Brain microvascular endothelial cell (primary cell): Measurements from ENCODE around the gene SGSM1.

ENCODE experiments used
- DNase-seq: peaks from one replicate; pipeline ENCODE4 v3.0.0-alpha.2; 2020
- H3K27ac ChIP-seq: fragments of 250-450 bp; sonication (Bioruptor Pico); 2 replicates; pipeline ENCODE4 v1.5.1; 2020; ENCODE audit warnings: mild to moderate bottlenecking, moderate library complexity
- H3K27me3 ChIP-seq: fragments of 250-450 bp; sonication (Bioruptor Pico); replicated peaks from 2 replicates; pipeline ENCODE4 v1.5.1; 2020; ENCODE audit warnings: mild to moderate bottlenecking
- H3K36me3 ChIP-seq: fragments of 250-450 bp; sonication (Bioruptor Pico); replicated peaks from 2 replicates; pipeline ENCODE4 v1.5.1; 2020; ENCODE audit warnings: mild to moderate bottlenecking
- H3K4me3 ChIP-seq: 2 replicates; pipeline ENCODE4 v1.5.1; 2011; ENCODE audit warnings: low read depth, mild to moderate bottlenecking, control low read depth, low read length, moderate library complexity
- CTCF ChIP-seq: IDR thresholded peaks from 2 replicates; pipeline ENCODE4 v1.5.1; 2011; ENCODE audit warnings: low read depth, mild to moderate bottlenecking, moderate library complexity, low read length, control low read depth, inconsistent platforms; ENCODE audit errors: missing control alignments
- in situ Hi-C: cut with HindIII; loops from 2 replicates; pipeline ENCODE4 v1.10.0; 2017; ENCODE audit warnings: low sequenced_read_pairs, low pct_ligation_motif_present

SGSM1 gene

GRCh38 chr22:24819911-24820461 lies 14.0 kb downstream of the SGSM1 start:
- Histone ChIP-seq H3K4me3 (no peak overlapping the region), H3K27me3 (no peaks in the 10 kb centered on the region), H3K27ac (no peak overlapping the region), H3K36me3 (no peaks in the 10 kb centered on the region)
- no peak for DNase-seq
- no peak for TF ChIP-seq CTCF
- in situ Hi-C loops: no loop called here

GRCh38 chr22:24822471-24822870 lies 16.5 kb downstream of the SGSM1 start:
- Histone ChIP-seq H3K4me3 (no peak overlapping the region), H3K27me3 (no peaks in the 10 kb centered on the region), H3K36me3 (no peaks in the 10 kb centered on the region), H3K27ac (no peak overlapping the region)
- DNase-seq: no peak
- in situ Hi-C loops: no loop called here
- no peak for TF ChIP-seq CTCF

GRCh38 chr22:24823787-24824186 lies 17.8 kb downstream of the SGSM1 start:
- no peak for TF ChIP-seq CTCF

GRCh38 chr22:24824250-24824649 lies 18.2 kb downstream of the SGSM1 start:
- H3K4me3 ChIP-seq: no peak overlapping the region
- no peak overlapping the region for H3K27ac ChIP-seq
- in situ Hi-C loops: no loop called here
- no peaks in the 10 kb centered on the region for H3K36me3 ChIP-seq
- H3K27me3 ChIP-seq: no peaks in the 10 kb centered on the region
- TF ChIP-seq CTCF: no peak
- no peak for DNase-seq

More at GRCh38 chr22:24823787-24824186, 17.8 kb downstream of the SGSM1 start:
- in situ Hi-C loops: no loop called here
- Histone ChIP-seq H3K4me3 (no peak overlapping the region), H3K27ac (no peak overlapping the region), H3K27me3 (no peaks in the 10 kb centered on the region), H3K36me3 (no peaks in the 10 kb centered on the region)
- DNase-seq: no peak

GRCh38 chr22:24824915-24825314 lies 18.9 kb downstream of the SGSM1 start:
- Histone ChIP-seq H3K27me3 (no peaks in the 10 kb centered on the region), H3K27ac (no peak overlapping the region), H3K4me3 (no peak overlapping the region), H3K36me3 (no peaks in the 10 kb centered on the region)
- in situ Hi-C loops: no loop called here
- no peak for TF ChIP-seq CTCF
- DNase-seq: no peak

- no peaks in the 10 kb centered on the region for H3K27me3 ChIP-seq
- H3K36me3 ChIP-seq: no peaks in the 10 kb centered on the region
- H3K4me3 ChIP-seq: no peak overlapping the region
- no peak for TF ChIP-seq CTCF
- in situ Hi-C loops: no loop called here
- no peak overlapping the region for H3K27ac ChIP-seq
- no peak for DNase-seq
These were observed 20.8 kb downstream of the SGSM1 start for GRCh38 chr22:24826710-24827285.
